ENCODE measurements around the gene SUMF1.

GRCh38 chr3:4373669-4374068, 93.4 kb downstream of the SUMF1 start:
- TF ChIP-seq SIN3A (IDR thresholded peaks at IDR 0.05; ENCODE audit: low read depth) = no peak
- no peak for TF ChIP-seq CTCF (IDR thresholded peaks at IDR 0.05 in 2 of 3, conservative IDR thresholded peaks at IDR 0.05 in 1 of 3; ENCODE audit: borderline replicate concordance in 1 of 3, insufficient read depth in 1 of 3, low read depth in 2 of 3, low read length in 2 of 3)
